ENCODE measurements around the gene CLEC10A.

CLEC10A gene

GRCh38 chr17:7114241-7114874 lies 34.3 kb upstream of the CLEC10A start, which contains the start of gene ASGR2:
TSS of gene ASGR2 (minus strand) at chr17:7114822. CDS start at chr17:7114240, 582 bp downstream.
- no peak within 1 kb of the TSS for H2AFZ ChIP-seq (ENCODE audit: low read depth, low read length, severe bottlenecking)
- no peak within 1 kb of the TSS for H3K4me2 ChIP-seq (ENCODE audit: low read depth, low read length, poor library complexity, severe bottlenecking)
- H3K9me3 ChIP-seq (ENCODE audit: insufficient read depth, low read length) = no peaks in the 10 kb centered on the region
- TF ChIP-seq EZH2phosphoT487 (conservative IDR thresholded peaks at IDR 0.05; ENCODE audit: low read length) (no peak), CTCF (IDR thresholded peaks at IDR 0.05; ENCODE audit: insufficient read depth, low read length, poor library complexity, severe bottlenecking) (no peak)
- H3K4me3 ChIP-seq (ENCODE audit: insufficient read depth, low read length, poor library complexity, severe bottlenecking) = no peak within 1 kb of the TSS
- H3K36me3 ChIP-seq (ENCODE audit: low read length) = no peaks in the 10 kb centered on the region
- H3K79me2 ChIP-seq (ENCODE audit: insufficient read depth, low read length) = no peaks in the 10 kb centered on the region
- no peak within 1 kb of the TSS for H3K9ac ChIP-seq (ENCODE audit: low read length)
- no peaks in the 10 kb centered on the region for H4K20me1 ChIP-seq (ENCODE audit: low read depth, low read length)
- H3K27me3 ChIP-seq (ENCODE audit: low read length) = no peaks in the 10 kb centered on the region
- no peak within 1 kb of the TSS for H3K27ac ChIP-seq (ENCODE audit: low read depth, low read length)
- no peaks in the 10 kb centered on the region for H3F3A ChIP-seq (ENCODE audit: insufficient read depth)
- no peaks in the 10 kb centered on the region for H3K9me2 ChIP-seq (replicated peaks; ENCODE audit: insufficient read depth, low read length)

DNA sequence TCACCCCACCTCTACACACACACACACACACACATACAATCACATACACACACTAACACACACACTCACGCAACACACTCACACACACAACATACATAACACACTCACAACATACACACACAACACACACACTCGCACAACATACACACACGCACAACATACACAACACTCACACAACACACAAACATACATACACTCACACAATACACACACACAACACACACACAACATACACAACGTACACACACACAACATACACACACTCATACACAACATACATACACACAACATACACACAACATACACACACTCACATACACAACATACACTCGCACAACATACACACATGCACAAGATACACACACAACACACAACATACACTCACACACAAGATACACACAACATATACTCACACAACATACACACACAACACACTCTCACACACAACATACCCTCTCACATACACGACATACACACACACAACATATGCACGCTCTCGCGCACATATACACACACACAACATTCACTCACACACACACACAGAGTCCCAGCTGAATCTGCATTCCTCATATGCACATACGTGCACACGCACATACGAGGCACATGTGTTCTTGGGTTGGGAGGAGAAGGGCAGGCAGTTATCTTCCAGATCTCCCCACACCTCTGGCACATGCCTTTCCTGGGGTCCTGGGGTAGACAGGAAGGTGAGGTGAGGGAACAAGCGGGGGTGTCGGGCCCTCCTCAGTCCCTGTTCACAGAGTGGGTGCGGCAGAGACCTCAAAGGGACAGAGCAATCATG lies 33.4 kb upstream of the CLEC10A start:
- H3K9ac ChIP-seq (ENCODE audit: low read length) = no peak overlapping the region
- no peak overlapping the region for H3K27ac ChIP-seq (ENCODE audit: low read depth, low read length)
- no peaks in the 10 kb centered on the region for H3K36me3 ChIP-seq (ENCODE audit: low read length)
- no peaks in the 10 kb centered on the region for H3K9me3 ChIP-seq (ENCODE audit: insufficient read depth, low read length)
- no peak overlapping the region for H3K4me3 ChIP-seq (ENCODE audit: insufficient read depth, low read length, poor library complexity, severe bottlenecking)
- H3K79me2 ChIP-seq (ENCODE audit: insufficient read depth, low read length) = no peaks in the 10 kb centered on the region
- no peak for TF ChIP-seq CTCF (IDR thresholded peaks at IDR 0.05; ENCODE audit: insufficient read depth, low read length, poor library complexity, severe bottlenecking)
- TF ChIP-seq EZH2phosphoT487 (conservative IDR thresholded peaks at IDR 0.05; ENCODE audit: low read length) = no peak
- no peaks in the 10 kb centered on the region for H3K9me2 ChIP-seq (replicated peaks; ENCODE audit: insufficient read depth, low read length)
- no peaks in the 10 kb centered on the region for H4K20me1 ChIP-seq (ENCODE audit: low read depth, low read length)
- H3F3A ChIP-seq (ENCODE audit: insufficient read depth) = no peaks in the 10 kb centered on the region
- H3K4me2 ChIP-seq (ENCODE audit: low read depth, low read length, poor library complexity, severe bottlenecking) = no peak overlapping the region
- no peaks in the 10 kb centered on the region for H3K27me3 ChIP-seq (ENCODE audit: low read length)
- H2AFZ ChIP-seq (ENCODE audit: low read depth, low read length, severe bottlenecking) = no peak overlapping the region

DNA sequence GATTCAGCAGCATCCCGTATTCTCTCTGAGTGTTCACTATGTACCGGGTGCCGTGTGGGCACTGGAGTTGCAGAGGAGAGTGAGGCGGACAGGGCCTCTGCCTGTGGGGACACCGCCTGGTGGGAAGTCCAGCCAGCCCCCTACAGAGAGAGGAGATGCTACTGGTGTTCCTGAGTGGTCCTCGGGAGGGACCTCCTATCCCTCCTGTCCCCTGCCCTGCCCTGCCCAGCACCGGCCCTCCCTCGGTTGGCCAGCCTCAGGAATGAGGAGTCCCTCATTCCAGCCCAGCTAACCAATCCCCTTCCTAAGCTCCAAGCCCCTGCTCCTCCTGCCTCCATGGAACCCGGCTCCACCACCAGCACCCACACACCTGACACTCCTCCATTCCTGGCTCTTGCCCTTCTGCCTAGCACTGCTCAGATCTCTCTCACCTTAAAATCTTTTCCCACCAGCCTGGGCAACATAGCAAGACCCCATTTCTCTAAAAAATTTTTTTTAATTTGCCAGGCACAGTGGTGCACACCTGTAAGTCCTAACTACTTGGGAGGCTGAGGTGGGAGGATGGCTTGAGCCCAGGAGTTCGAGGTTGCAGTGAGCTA lies 32.6 kb upstream of the CLEC10A start:
- Histone ChIP-seq H3K9me3 (ENCODE audit: insufficient read depth, low read length) (no peaks in the 10 kb centered on the region), H3F3A (ENCODE audit: insufficient read depth) (no peaks in the 10 kb centered on the region), H3K27me3 (ENCODE audit: low read length) (no peaks in the 10 kb centered on the region), H3K9ac (ENCODE audit: low read length) (no peak overlapping the region), H3K36me3 (ENCODE audit: low read length) (no peaks in the 10 kb centered on the region), H3K79me2 (ENCODE audit: insufficient read depth, low read length) (no peaks in the 10 kb centered on the region), H4K20me1 (ENCODE audit: low read depth, low read length) (no peaks in the 10 kb centered on the region), H2AFZ (ENCODE audit: low read depth, low read length, severe bottlenecking) (no peak overlapping the region), H3K27ac (ENCODE audit: low read depth, low read length) (no peak overlapping the region), H3K9me2 (replicated peaks; ENCODE audit: insufficient read depth, low read length) (no peaks in the 10 kb centered on the region), H3K4me3 (ENCODE audit: insufficient read depth, low read length, poor library complexity, severe bottlenecking) (no peak overlapping the region), H3K4me2 (ENCODE audit: low read depth, low read length, poor library complexity, severe bottlenecking) (no peak overlapping the region)
- TF ChIP-seq EZH2phosphoT487 (conservative IDR thresholded peaks at IDR 0.05; ENCODE audit: low read length) (no peak), CTCF (IDR thresholded peaks at IDR 0.05; ENCODE audit: insufficient read depth, low read length, poor library complexity, severe bottlenecking) (no peak)
